Stromal cell of bone marrow (primary cell): Measurements from ENCODE around the gene MED13L.

Experiments used
- DNase-seq: peaks from one replicate; pipeline ENCODE4 v3.0.0-alpha.2; 2012; ENCODE audit warnings: low read depth

Gene MED13L

DNA sequence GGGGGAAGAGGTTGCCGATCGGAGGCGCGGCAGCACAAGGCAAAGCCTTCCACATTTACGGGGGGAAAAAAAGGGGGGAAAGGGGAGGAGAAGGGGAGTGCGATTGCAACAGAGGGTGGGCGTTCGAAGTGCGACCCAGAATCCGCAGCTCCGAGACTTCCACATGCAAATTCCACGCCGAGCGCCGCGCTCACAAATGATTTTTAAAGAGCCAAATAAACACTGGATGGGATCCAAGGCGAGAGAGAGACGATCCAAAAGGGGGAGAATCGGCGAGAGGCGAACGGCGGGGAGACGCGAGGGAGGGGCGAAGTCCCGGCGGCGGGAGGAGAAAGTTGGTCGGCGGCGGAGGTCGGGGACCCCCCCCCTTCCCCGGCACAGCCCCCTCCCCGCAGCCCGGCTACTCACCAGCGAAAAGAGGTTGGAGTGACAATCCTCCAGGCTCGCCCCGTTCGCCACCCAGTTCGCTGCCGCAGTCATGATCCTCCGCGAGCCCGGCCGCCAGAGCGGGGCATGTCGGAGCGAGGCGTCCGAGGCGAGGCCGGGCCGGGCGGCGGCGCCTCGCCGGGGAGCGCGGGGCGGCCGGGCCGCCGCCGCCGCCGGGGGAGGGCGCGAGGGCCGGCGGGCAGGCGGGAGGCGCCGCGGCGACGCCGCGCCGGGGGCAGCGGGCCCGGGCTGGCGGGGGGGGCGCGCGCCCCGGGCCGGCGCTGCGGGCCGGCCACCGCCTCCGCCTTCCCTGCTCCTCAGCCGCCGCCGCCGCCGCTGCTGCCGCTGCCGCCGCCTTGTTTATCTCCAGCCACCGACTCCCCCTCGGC, 634 bp downstream of the MED13L start:
- peak; percentile 55 for DNase-seq

DNA sequence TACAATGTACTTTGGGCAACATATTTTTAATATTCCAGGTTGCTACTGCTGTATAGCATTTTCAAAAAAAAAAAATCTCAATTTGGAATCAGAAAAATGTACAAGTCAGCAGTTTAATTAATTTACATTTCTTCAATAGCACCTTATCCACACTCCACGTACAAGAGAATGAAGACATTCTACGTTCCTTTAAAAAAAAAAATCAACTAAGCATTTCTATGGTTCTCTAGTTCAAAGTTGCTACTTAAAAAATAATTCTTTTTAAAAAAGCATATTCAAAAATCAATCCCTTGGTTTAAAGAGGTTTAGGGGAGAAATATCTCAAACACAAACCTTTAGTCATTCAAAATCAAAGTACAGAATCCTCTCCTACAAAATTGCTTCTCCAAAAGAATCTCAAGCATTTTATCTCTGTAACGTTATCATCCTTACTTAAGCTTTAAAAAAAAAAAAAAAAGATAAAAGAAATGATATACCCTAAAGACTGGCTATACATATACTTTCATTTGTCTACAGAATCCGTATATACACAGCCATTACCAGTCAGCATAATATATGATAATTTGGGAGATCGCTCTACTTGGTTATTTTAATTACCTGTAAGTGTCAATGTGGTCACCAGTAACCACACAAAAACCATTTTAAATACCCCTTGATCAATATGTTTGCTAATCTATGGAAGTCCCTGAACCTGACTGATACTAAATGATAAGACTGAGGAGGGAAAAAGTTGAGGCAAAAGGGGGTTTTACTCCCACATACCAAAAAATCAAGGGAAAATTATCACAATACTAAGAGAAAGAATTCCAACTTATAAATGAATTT, 2.7 kb downstream of the MED13L start:
- DNase-seq = no peak

GRCh38 chr12:116273813-116274550, 3.5 kb downstream of the MED13L start:
- no peak for DNase-seq

GRCh38 chr12:116267948-116268347, 9.5 kb downstream of the MED13L start:
- DNase-seq = no peak

DNA sequence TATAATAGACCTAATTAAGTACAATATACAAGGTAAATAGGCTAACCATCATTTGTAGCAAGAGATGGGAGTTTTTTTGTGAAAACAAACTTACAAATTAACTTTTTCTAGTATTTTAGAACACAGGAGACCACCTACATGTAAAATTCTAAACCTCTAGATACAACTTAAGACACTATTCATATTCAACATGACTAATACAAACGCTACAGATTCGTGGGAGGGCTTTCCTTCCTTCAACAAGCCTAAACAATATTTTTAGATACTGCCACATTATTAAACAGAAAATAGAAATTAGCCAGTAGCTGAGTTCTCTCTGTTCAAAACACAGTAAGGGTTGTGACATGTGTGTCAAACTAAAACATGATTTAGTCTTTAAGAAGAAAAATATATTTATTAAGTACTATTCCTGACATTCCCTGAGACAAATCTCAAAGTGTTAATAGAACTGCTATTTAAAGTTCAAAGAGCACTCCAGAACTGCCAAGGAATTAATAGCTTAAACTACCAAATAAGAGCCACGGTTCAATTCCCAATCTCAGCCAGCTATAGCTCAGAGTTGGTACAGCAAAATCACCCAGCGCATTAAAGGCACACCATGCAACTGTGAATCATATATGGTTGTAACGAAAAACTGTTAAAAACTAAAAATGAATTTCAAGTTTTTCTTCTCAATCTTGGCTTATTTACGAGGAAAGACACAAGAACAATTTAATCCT, 10.7 kb downstream of the MED13L start:
- no peak for DNase-seq

DNA sequence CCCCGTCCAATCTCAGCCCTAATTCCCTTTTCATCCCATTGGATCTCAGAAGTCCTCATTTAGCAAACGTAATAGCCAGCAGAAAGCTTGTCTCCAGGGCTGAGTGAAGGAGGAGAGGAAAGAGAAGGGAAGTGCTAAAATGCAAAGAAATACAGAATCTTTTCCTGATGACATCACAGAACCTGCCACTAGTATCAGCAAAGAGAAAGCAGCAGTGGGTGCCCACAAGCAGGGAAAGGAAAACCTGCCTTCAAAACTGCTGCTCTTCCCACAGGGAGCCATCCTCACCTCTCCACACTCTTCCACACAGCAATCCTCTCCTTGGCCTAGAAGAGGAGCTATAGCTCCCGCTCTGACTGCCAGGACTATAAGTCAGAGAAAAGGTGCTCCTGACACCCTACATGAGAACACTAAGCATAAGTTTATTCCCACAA, 11.3 kb downstream of the MED13L start:
- DNase-seq = no peak

- no peak for DNase-seq
Measured at GRCh38 chr12:116265351-116266147, 11.9 kb downstream of the MED13L start.

DNA sequence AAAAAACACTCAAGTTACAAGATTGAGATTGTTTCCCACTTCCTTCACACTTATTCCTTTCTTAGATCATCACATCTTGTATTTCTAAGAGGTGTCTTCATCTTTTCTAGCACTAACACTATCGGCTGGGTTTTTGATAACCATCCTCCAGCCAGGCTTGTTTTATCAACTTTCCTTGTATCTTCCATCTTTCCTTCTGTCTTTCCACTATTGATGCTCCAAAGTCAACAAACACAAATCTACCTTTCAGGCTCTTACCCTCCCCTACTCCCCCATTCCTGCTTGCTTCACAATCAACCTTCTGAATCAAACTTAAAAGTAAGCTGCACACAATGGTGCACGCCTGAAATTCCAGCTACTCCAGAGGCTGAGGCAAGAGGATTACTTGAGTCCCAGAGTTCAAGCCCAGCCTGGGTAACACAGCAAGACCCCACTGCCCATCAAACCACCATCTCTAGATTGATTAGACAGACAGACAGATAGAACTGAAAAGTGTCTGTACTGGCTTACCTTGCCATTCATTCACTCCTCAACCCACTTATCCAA, 12.9 kb downstream of the MED13L start:
- DNase-seq = no peak

- no peak for DNase-seq
Measured at GRCh38 chr12:116263844-116264243, 13.6 kb downstream of the MED13L start.

- no peak for DNase-seq
Measured at GRCh38 chr12:116263431-116263830, 14.1 kb downstream of the MED13L start.

DNA sequence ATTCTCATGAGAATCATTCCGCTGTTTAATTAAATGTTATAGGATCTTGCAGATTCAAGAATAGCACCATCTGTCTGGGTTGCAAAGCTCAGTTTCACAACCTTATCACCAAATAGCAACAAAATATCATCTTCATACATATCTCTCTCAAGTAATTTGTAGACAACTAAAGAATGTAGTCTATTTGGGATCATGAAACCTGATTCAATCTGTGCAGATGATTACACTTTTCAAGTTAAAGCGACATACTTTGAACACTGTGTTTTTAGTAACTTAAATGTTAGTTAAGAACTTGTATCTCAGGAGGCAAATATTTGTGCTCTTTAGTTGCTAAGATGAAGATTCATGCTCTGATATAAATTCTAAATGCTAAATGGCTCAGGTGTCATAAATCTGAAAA, 14.8 kb downstream of the MED13L start:
- no peak for DNase-seq

DNA sequence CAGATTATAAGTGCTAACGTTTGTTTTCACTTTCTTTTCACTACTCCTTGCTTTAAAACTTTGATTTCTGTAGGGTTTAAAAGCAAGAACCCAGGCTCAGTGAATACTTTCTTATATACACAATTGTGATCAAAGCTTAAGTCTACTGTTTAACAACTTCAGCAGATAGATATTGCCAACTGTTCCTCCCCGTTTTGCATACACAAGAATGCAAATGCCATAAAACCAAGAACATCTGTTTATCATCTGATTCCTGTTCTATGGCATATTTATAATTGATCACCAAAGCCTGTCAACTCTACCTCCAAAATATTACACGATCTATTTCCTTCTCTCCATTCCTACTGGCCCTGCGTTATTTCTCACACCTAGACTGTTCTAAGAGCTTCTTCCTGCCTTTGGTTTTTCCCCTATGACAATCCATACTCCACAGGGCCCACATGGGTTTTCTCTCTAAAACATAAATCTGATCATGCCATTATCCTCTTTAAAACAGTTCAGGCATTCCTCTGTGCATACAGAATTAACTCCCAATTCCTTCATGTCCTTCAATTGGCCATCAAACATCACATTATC, 15.9 kb downstream of the MED13L start:
- DNase-seq = no peak

DNA sequence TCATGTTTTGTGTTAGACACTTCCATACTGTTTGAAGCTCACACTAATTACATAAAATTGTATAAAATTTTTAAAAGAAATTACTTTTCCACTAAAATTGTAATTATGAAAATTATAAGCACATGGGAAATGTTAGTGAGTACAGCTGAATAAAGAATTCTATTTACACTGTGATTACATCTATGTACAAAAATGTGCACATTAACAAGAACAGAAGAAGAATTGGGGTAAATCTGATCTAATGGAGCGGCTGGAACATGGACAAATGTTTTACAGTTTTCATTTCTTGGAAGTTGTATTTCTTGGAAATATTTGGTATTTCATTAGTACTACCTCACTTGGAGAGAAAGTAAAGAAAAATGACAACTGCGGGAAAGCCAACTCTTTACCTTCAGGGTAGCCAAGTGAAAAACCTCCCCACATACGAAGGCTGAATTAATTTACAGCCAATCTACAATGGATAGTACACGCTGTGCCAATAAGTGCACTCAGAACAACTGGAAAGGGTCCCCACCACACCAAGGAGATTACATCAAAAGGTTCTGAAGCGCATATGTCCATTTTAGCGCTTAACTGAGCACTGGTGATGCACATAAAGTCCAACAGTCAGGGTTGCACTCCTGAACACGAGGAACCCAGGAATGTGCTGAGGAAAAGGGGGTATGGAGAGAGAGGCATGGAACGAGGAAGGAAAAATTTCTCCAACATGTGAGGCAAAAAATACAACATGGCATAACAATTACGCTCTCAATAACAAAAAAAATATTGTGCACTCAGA, 17.5 kb downstream of the MED13L start:
- DNase-seq = no peak

DNA sequence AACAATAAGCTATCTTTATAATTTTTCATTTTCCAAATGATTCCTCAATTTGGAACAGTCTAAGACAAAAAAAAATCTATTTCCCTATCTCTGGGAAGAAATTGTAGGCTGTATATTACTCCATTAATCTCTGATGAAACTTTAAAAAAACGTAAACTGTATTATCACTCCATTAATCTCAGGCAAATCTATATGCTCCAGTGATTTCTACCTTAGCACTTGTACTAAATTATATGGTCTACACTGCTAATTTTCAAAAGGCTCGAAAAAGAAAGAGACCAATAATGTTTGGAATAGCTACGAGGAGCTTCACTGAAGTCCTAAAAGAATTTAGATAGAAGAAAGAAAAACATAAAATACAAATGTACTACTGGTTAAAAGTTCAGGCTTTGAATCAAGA, 19.7 kb downstream of the MED13L start:
- no peak for DNase-seq

DNA sequence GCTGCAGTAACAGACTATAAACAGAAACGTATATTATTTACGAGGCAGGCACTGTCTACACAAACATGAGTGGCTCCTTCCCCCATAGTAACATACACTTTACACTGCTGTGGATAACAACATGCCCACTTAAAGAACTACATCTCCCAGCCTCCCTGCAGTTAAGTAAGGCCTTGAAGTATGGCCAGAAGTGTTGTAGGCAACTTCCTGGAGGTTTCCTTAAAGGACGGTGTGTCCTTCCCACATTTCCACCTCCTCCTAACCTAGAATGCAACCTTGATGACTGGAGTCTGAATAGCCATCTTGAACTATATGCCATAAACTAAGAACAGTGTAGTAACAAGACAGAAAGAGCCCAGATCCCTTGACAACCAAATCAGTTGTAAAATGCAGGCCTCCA, 20.3 kb downstream of the MED13L start:
- DNase-seq = no peak

DNA sequence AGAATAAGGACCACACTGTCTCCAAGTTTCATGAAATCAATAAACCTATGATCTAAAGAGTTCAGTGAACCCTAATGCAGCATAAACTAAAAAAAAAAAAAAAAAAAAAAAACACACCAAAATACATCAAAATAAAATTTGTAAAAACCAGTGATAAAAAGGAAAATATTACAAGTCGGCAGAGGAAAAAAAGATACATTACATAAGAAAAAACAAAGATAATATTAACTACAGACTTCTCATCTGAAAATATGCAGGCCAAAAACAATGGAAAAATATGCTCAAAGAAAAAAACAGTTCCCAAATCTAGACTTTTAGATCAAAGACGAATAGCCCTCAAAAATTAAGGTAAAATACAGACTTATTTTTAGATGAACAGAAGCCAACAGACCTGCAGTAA, 27.6 kb downstream of the MED13L start:
- DNase-seq = no peak

DNA sequence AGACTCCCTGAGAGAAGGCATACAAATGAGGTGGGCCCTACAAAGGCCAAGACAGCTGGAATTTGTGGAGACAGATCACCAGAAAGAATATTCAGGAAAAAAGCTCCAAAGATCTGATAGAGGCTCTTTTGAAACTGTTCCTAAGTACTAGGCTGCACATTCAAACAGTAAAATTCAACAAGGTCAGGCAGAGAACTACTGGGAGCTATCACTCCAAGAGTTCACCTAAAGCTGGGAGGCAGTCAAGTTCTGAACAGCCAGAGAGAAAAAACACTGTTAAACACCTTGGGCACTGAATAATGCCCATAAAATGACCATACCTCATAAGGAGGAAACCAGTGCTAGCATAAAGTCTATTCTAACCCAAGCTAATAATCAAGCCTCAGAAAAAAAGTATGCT, 28.6 kb downstream of the MED13L start:
- DNase-seq = no peak

- DNase-seq = no peak
Measured at GRCh38 chr12:116248433-116248832, 29.1 kb downstream of the MED13L start.

- DNase-seq = no peak
Measured at GRCh38 chr12:116247377-116247776, 30.1 kb downstream of the MED13L start.
